Fibroblast of lung (primary cell): Measurements from ENCODE around the gene OR2T27.
"Not testable (repeated sequence)": the region's sequence is repeated elsewhere in the genome, so short reads cannot be mapped to it uniquely, and the experiment has no call there.

Source experiments
- EZH2 ChIP-seq: IDR thresholded peaks from 2 replicates; pipeline ENCODE4 v1.5.1; 2012; ENCODE audit warnings: low read length, control low read depth, mild to moderate bottlenecking; ENCODE audit errors: missing control alignments
- TF ChIP-seq, protein P1 (sequence below), 2 donors: IDR thresholded peaks in 1 of 2; conservative IDR thresholded peaks in 1 of 2; 1 replicate in 1 of 2; 2 replicates in 1 of 2; pipeline ENCODE4 v1.5.1; 2011 to 2012; ENCODE audit warnings: low read length in 2 of 2, control low read depth in 1 of 2, inconsistent platforms in 1 of 2, low read depth in 1 of 2, mild to moderate bottlenecking in 1 of 2

- TF ChIP-seq, protein P1, sequence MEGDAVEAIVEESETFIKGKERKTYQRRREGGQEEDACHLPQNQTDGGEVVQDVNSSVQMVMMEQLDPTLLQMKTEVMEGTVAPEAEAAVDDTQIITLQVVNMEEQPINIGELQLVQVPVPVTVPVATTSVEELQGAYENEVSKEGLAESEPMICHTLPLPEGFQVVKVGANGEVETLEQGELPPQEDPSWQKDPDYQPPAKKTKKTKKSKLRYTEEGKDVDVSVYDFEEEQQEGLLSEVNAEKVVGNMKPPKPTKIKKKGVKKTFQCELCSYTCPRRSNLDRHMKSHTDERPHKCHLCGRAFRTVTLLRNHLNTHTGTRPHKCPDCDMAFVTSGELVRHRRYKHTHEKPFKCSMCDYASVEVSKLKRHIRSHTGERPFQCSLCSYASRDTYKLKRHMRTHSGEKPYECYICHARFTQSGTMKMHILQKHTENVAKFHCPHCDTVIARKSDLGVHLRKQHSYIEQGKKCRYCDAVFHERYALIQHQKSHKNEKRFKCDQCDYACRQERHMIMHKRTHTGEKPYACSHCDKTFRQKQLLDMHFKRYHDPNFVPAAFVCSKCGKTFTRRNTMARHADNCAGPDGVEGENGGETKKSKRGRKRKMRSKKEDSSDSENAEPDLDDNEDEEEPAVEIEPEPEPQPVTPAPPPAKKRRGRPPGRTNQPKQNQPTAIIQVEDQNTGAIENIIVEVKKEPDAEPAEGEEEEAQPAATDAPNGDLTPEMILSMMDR (conservative IDR thresholded peaks at IDR 0.05 in 1 of 2, IDR thresholded peaks at IDR 0.05 in 1 of 2; ENCODE audit: low read depth in 1 of 2, low read length in 2 of 2), result not testable (repeated sequence)
- not testable (repeated sequence) for TF ChIP-seq EZH2
Observed at GRCh38 chr1:248640906-248641305, 14.4 kb downstream of the OR2T27 start.
